Tibial nerve (tissue), 4 donors: ENCODE data around the gene BANK1. TPM values are rescaled to one million over a fixed set of nuclear protein-coding genes. Genes with fewer than 3 reads are reported as not detected.

ENCODE experiments used
- DNase-seq, 2 donors: peaks; one replicate each; pipeline ENCODE4 v3.0.0-alpha.2; 2019; ENCODE audit warnings: low spot score in 2 of 2
- H3K27ac ChIP-seq, 4 donors: fragments of 200-600 bp; sonication (generic) in 3 of 4; one replicate each; pipeline ENCODE4 v1.5.1; 2017 to 2019; ENCODE audit warnings: mild to moderate bottlenecking in 1 of 4
- H3K27me3 ChIP-seq, 2 donors: fragments of 200-600 bp; sonication (generic) in 1 of 2; one replicate each; pipeline versions ENCODE4 v1.5.1 to v1.6.0; 2017 to 2019
- H3K36me3 ChIP-seq, 3 donors: fragments of 200-600 bp; sonication (generic); one replicate each; pipeline ENCODE4 v1.5.1; 2018 to 2019
- H3K4me1 ChIP-seq, 4 donors: fragments of 200-600 bp; sonication (generic) in 3 of 4; one replicate each; pipeline ENCODE4 v1.5.1; 2017 to 2019
- H3K4me3 ChIP-seq, 4 donors: fragments of 200-600 bp; sonication (generic) in 3 of 4; one replicate each; pipeline ENCODE4 v1.5.1; 2017 to 2019; ENCODE audit warnings: mild to moderate bottlenecking in 1 of 4, moderate library complexity in 1 of 4
- H3K9me3 ChIP-seq, 4 donors: fragments of 200-600 bp; sonication (generic) in 3 of 4; one replicate each; pipeline ENCODE4 v1.5.1; 2017 to 2019
- CTCF ChIP-seq, 5 experiments: fragments of 200-600 bp in 3 of 5; fragments of 450-650 bp in 2 of 5; sonication (generic) in 3 of 5; IDR thresholded peaks; one replicate each; pipeline ENCODE4 v1.5.1; 2016 to 2019; ENCODE audit warnings: antibody characterized with exemption in 5 of 5, mild to moderate bottlenecking in 3 of 5, moderate library complexity in 2 of 5
- EP300 ChIP-seq, 2 donors: sonication (generic); formaldehyde crosslinking; IDR thresholded peaks; one replicate each; pipeline ENCODE4 v1.6.1; 2017; ENCODE audit warnings: antibody characterized with exemption in 2 of 2, mild to moderate bottlenecking in 1 of 2
- POLR2A ChIP-seq, 2 donors: fragments of 450-650 bp; IDR thresholded peaks; one replicate each; pipeline ENCODE4 v1.6.1; 2017; ENCODE audit warnings: antibody characterized with exemption in 2 of 2, mild to moderate bottlenecking in 2 of 2, moderate library complexity in 2 of 2
- WGBS, 2 donors: methylation state at CpG; one replicate each; pipeline ENCODE4 v1.1.5; 2018; 5-methylcytosine and 5-hydroxymethylcytosine counted together
- total RNA-seq, 4 donors: library from RNA; depleted of rRNA; stranded (reverse); fragments of >200 nt; gene quantifications; one replicate each; pipeline ENCODE4 v1.1.0, GENCODE V29; 2016

BANK1 gene
- total RNA-seq, 4 donors from 2014 or later, result 3.5 to 6.3 (median 5.1) TPM

DNA sequence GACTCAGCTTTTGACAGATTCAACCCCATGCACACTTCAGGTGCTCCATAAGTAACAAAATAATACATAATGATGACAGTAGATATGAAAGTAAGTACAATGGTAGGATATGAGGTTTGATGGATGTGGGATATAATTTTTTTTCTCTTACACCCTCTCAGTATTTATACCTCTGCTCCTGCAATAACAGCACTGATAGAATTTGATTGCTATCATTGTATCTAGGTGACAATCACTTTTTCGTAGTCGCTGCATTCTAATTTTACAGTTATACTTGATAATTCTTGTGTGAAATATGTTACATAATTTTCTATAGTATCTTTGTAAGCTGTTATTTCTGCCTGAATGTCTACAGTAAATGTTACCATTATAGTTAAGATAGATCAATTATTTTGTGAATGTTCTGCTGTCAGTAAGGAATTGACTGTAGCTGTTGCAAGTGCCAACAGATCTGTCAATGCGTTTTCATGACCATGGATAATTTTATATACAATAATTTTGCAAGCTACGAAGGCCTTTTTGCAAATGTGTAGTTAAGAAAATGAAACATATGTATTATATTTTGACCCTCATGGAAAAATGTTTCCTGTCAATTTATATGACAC, 128.9 kb downstream of the BANK1 start:
- no peaks in the 10 kb centered on the region for H3K27me3 ChIP-seq
- no peaks in the 10 kb centered on the region for H3K36me3 ChIP-seq
- H3K27ac ChIP-seq, result no peak overlapping the region
- no peaks in the 10 kb centered on the region for H3K4me1 ChIP-seq
- 94 to 96% methylated on average over 4 of the region's 4 CpGs for WGBS, 2 donors
- H3K4me3 ChIP-seq, result no peak overlapping the region
- no peak for DNase-seq
- peaks cover 0 to under 1% (median 0%) of the 10 kb centered on the region in 4 donors for H3K9me3 ChIP-seq
- TF ChIP-seq POLR2A (IDR thresholded peaks at IDR 0.05), result no peak
- TF ChIP-seq EP300 (IDR thresholded peaks at IDR 0.05), result no peak
- TF ChIP-seq CTCF (IDR thresholded peaks at IDR 0.05), result no peak

DNA sequence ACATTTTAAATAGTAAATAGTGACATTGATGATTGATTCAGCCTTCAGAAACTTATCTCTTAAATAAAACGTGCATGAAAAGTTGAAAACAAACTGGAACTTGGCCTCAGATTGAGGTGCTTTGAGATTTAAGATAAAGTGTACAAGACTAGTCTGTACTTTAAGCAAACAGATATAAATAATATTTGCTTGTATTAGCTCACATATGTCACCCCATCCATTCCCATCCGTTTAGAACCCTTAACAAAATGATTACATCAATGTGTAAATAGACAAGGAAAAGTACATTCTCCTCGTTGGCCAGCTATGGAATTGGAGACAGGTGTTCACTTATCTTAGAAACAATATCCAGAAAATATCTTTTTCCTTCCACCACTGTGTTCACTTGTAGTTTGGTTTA, 130.8 kb downstream of the BANK1 start:
- DNase-seq, result no peak
- TF ChIP-seq EP300 (IDR thresholded peaks at IDR 0.05), result no peak
- no peak for TF ChIP-seq POLR2A (IDR thresholded peaks at IDR 0.05)
- TF ChIP-seq CTCF (IDR thresholded peaks at IDR 0.05), result no peak
- WGBS, 2 donors, result 55 to 57% methylated on average over 3 of the region's 3 CpGs
- no peaks in the 10 kb centered on the region for H3K4me1 ChIP-seq
- H3K36me3 ChIP-seq, result no peaks in the 10 kb centered on the region
- no peaks in the 10 kb centered on the region for H3K9me3 ChIP-seq
- no peaks in the 10 kb centered on the region for H3K27me3 ChIP-seq
- no peak overlapping the region for H3K4me3 ChIP-seq
- no peak overlapping the region for H3K27ac ChIP-seq

DNA sequence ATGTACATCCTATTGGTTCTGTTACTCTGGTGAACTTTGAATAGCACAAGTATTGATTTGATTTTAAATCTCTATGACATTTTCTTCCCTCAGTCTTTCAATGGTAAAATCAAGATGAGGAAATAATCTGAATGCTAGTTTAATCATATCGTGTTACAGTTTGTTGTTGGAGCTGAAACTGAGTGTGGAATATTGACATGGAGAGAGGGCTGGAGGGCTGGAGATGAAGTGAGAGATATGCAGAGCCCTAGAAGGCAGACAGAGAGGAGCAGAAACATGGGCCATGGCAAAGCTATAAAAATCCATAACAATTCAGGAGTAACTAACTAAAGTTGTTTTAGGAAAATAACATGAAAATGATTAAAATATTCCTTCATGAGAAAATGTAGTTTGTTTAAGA, 141.1 kb downstream of the BANK1 start:
- WGBS, 2 donors, result 72 to 80% methylated on average over 1 of the region's 1 CpG
- Histone ChIP-seq H3K27ac (no peak overlapping the region), H3K9me3 (no peaks in the 10 kb centered on the region), H3K27me3 (no peaks in the 10 kb centered on the region), H3K4me3 (no peak overlapping the region), H3K4me1 (no peaks in the 10 kb centered on the region), H3K36me3 (no peaks in the 10 kb centered on the region)
- no peak for DNase-seq
- TF ChIP-seq POLR2A (IDR thresholded peaks at IDR 0.05) (no peak), EP300 (IDR thresholded peaks at IDR 0.05) (no peak), CTCF (IDR thresholded peaks at IDR 0.05) (no peak)

GRCh38 chr4:101933855-101934254, 143.3 kb downstream of the BANK1 start:
- Histone ChIP-seq H3K9me3 (no peaks in the 10 kb centered on the region), H3K4me3 (no peak overlapping the region), H3K4me1 (no peaks in the 10 kb centered on the region), H3K36me3 (no peaks in the 10 kb centered on the region), H3K27ac (no peak overlapping the region), H3K27me3 (no peaks in the 10 kb centered on the region)
- TF ChIP-seq CTCF (IDR thresholded peaks at IDR 0.05), result no peak
- TF ChIP-seq POLR2A (IDR thresholded peaks at IDR 0.05), result no peak
- TF ChIP-seq EP300 (IDR thresholded peaks at IDR 0.05), result no peak
- WGBS, 2 donors, result 32 to 45% methylated on average over 3 of the region's 3 CpGs
- DNase-seq, result no peak

- Histone ChIP-seq H3K27ac (no peak overlapping the region), H3K4me1 (no peaks in the 10 kb centered on the region), H3K4me3 (no peak overlapping the region), H3K27me3 (no peaks in the 10 kb centered on the region), H3K9me3 (no peaks in the 10 kb centered on the region), H3K36me3 (no peaks in the 10 kb centered on the region)
- 61 to 63% methylated on average over 2 of the region's 2 CpGs for WGBS, 2 donors
- no peak for TF ChIP-seq EP300 (IDR thresholded peaks at IDR 0.05)
- no peak for TF ChIP-seq POLR2A (IDR thresholded peaks at IDR 0.05)
- TF ChIP-seq CTCF (IDR thresholded peaks at IDR 0.05), result no peak
- no peak for DNase-seq
Observed at GRCh38 chr4:101938836-101939235, 148.3 kb downstream of the BANK1 start.
